ENCODE results near the gene AWAT2.

DNA sequence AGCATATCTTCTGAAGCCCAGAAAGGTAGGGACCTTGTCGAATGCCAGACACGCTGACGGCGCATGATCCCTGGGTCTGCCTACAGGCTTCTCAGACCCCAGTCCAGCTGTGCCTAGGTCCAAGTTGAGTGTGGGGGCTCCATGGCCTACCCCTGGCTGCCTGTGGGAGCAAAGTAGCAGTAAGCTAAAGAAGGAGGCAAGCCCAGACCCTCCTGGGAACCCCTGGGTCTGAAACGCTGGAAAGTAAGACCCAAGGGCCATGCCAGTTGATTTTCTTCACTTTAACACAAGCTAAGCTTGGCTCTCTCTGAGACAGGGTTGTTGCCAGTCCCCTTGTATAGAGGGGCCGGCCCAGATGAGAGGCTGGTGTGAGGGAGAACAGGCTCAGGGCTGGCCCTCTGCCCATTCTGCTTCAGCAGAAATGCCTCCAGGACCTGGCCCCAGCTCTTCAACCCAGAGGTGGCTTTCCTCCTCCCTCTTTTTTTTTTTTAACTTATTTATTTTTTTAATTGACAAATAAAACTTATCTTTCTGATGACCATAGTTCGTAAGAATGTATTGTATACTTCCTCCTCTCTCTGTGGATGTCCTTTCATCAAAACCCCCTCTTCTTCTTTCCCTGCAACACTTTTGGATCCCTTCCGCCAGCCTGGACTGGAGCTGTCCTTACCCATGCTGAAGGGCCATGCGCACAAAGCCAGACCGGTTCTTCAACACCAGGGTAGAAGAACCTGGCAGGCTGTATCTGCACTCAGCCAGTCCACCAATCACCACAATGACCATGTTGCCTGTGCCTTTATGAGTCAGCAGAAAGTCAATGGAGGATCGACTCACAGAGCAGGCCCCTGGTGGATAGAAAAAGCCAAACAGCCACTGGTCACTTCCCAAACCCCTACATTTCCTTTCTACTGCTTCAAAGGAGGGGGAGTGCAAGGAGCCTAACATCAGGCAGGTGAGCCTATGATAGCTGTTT, 7.1 kb downstream of the AWAT2 start:
- TF ChIP-seq, protein P1, sequence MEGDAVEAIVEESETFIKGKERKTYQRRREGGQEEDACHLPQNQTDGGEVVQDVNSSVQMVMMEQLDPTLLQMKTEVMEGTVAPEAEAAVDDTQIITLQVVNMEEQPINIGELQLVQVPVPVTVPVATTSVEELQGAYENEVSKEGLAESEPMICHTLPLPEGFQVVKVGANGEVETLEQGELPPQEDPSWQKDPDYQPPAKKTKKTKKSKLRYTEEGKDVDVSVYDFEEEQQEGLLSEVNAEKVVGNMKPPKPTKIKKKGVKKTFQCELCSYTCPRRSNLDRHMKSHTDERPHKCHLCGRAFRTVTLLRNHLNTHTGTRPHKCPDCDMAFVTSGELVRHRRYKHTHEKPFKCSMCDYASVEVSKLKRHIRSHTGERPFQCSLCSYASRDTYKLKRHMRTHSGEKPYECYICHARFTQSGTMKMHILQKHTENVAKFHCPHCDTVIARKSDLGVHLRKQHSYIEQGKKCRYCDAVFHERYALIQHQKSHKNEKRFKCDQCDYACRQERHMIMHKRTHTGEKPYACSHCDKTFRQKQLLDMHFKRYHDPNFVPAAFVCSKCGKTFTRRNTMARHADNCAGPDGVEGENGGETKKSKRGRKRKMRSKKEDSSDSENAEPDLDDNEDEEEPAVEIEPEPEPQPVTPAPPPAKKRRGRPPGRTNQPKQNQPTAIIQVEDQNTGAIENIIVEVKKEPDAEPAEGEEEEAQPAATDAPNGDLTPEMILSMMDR (IDR thresholded peaks at IDR 0.05), result no peak
- TF ChIP-seq POLR2A (IDR thresholded peaks at IDR 0.05), result no peak

Measured in thyroid gland (tissue), 4 donors.